ENCODE data around the gene NUDT13.

DNA sequence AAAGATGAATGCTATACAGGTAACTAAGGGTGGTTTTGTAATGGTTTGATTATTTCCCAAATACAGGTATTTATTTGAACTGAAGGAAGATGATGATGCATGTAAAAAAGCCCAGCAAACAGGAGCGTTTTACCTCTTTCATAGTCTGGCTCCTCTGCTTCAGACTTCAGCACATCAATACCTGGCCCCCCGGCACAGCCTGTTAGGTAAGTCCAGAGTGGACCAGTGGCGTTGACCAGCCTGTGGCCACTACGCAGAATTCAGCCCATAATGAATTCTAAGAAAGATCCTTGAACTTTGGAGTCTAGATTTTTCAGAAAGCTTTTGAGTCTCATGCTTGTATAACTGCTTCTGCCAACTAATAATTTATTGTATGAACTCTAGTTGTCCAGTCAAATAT is 9.7 kb downstream of the NUDT13 start:
- TF ChIP-seq, protein P1, sequence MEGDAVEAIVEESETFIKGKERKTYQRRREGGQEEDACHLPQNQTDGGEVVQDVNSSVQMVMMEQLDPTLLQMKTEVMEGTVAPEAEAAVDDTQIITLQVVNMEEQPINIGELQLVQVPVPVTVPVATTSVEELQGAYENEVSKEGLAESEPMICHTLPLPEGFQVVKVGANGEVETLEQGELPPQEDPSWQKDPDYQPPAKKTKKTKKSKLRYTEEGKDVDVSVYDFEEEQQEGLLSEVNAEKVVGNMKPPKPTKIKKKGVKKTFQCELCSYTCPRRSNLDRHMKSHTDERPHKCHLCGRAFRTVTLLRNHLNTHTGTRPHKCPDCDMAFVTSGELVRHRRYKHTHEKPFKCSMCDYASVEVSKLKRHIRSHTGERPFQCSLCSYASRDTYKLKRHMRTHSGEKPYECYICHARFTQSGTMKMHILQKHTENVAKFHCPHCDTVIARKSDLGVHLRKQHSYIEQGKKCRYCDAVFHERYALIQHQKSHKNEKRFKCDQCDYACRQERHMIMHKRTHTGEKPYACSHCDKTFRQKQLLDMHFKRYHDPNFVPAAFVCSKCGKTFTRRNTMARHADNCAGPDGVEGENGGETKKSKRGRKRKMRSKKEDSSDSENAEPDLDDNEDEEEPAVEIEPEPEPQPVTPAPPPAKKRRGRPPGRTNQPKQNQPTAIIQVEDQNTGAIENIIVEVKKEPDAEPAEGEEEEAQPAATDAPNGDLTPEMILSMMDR (IDR thresholded peaks at IDR 0.05 in 8 of 11, conservative IDR thresholded peaks at IDR 0.05 in 3 of 11): no peak
- TF ChIP-seq POLR2A (IDR thresholded peaks at IDR 0.05): no peak
- no peak for TF ChIP-seq POLR2AphosphoS5 (IDR thresholded peaks at IDR 0.05)
